Measurements from ENCODE around the gene RBMS2.
A peak's percentile ranks its signal among the peaks of the same experiment; 100 is the strongest.

RBMS2 gene

DNA sequence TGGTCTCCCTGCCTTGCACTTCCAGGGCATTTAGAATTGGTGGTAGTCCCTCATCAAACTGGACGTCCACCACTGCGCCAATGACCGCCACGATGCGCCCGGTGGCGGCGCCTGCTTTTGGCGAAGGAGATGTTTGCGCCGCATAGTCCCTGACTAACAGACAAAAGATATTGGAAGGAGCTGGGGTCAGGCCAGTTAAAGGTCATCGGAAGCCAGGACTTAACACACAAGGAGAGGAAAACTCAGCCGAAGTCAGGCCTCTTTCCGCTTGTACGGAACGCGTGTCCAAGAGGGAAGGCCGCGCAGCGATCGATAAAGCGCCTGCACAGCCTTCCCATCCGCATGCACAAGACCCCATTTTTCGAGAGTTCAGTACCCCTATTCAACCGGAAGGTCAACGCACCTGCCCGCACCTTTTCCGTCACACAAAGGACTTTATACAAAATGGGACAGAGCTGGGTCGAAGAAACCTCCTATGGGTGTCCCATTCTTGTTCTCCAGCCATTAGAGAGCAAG, 123.6 kb downstream of the RBMS2 start:
- H3K9me3 ChIP-seq (ENCODE audit: insufficient read depth, low read length), result no peaks in the 10 kb centered on the region
- H3K9ac ChIP-seq (ENCODE audit: low read length), result peak overlapping the region; percentile 98
- peaks cover 18% of the 10 kb centered on the region for H3K4me1 ChIP-seq (ENCODE audit: low read length)
- H4K20me1 ChIP-seq (ENCODE audit: insufficient read depth, low read length), result peaks cover 17% of the 10 kb centered on the region
- no peaks in the 10 kb centered on the region for H3K27me3 ChIP-seq (ENCODE audit: low read depth, low read length)
- H3K4me3 ChIP-seq (ENCODE audit: low read length), result peak overlapping the region; percentile 92
- peaks cover 32% of the 10 kb centered on the region for H3K36me3 ChIP-seq (replicated peaks; ENCODE audit: low read depth, low read length)
- no peak for TF ChIP-seq EZH2phosphoT487 (IDR thresholded peaks at IDR 0.05; ENCODE audit: low read depth)
- TF ChIP-seq, protein P1, sequence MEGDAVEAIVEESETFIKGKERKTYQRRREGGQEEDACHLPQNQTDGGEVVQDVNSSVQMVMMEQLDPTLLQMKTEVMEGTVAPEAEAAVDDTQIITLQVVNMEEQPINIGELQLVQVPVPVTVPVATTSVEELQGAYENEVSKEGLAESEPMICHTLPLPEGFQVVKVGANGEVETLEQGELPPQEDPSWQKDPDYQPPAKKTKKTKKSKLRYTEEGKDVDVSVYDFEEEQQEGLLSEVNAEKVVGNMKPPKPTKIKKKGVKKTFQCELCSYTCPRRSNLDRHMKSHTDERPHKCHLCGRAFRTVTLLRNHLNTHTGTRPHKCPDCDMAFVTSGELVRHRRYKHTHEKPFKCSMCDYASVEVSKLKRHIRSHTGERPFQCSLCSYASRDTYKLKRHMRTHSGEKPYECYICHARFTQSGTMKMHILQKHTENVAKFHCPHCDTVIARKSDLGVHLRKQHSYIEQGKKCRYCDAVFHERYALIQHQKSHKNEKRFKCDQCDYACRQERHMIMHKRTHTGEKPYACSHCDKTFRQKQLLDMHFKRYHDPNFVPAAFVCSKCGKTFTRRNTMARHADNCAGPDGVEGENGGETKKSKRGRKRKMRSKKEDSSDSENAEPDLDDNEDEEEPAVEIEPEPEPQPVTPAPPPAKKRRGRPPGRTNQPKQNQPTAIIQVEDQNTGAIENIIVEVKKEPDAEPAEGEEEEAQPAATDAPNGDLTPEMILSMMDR (IDR thresholded peaks at IDR 0.05; ENCODE audit: low read depth, low read length), result no peak
- peak overlapping the region; percentile 71 for H3K27ac ChIP-seq (ENCODE audit: low read length)
- H3K4me2 ChIP-seq (ENCODE audit: low read length), result peak overlapping the region; percentile 99
- H2AFZ ChIP-seq (ENCODE audit: low read depth, low read length), result no peak overlapping the region
- H3K79me2 ChIP-seq (ENCODE audit: low read length), result peaks cover 48% of the 10 kb centered on the region

All from OCI-LY3 (cell line).